Ramos (cell line): Measurements from ENCODE around the gene ZFYVE21.

Experiments
- in situ Hi-C: fragments of 300-500 bp; cut with MboI; formaldehyde crosslinking; loops from one replicate; pipeline ENCODE4 v1.14.3; 2022; ENCODE audit warnings: low sequenced_read_pairs; ENCODE audit not compliant: unreplicated experiment

Gene ZFYVE21

GRCh38 chr14:103718572-103718971 is 3.0 kb downstream of the ZFYVE21 start:
- in situ Hi-C loops, result no loop called here

- in situ Hi-C loops, result no loop called here
Observed at GRCh38 chr14:103719751-103720150, 4.1 kb downstream of the ZFYVE21 start.

GRCh38 chr14:103721334-103722120 is 5.9 kb downstream of the ZFYVE21 start:
- in situ Hi-C loops, result no loop called here

- in situ Hi-C loops, result no loop called here
Observed at GRCh38 chr14:103723748-103724081, 8.1 kb downstream of the ZFYVE21 start.

GRCh38 chr14:103724116-103724515 is 8.5 kb downstream of the ZFYVE21 start:
- in situ Hi-C loops, result no loop called here

- in situ Hi-C loops, result no loop called here
Observed at GRCh38 chr14:103725001-103725682, 9.5 kb downstream of the ZFYVE21 start.

GRCh38 chr14:103725739-103726395 is 10.3 kb downstream of the ZFYVE21 start:
- in situ Hi-C loops, result no loop called here

- in situ Hi-C loops, result no loop called here
Observed at GRCh38 chr14:103726474-103726873, 10.9 kb downstream of the ZFYVE21 start.

GRCh38 chr14:103727313-103727980 is 11.8 kb downstream of the ZFYVE21 start:
- in situ Hi-C loops, result no loop called here

- in situ Hi-C loops, result no loop called here
Observed at GRCh38 chr14:103728141-103728540, 12.5 kb downstream of the ZFYVE21 start.

GRCh38 chr14:103728721-103729120 is 13.1 kb downstream of the ZFYVE21 start:
- in situ Hi-C loops, result no loop called here

GRCh38 chr14:103729496-103730448 is 14.2 kb downstream of the ZFYVE21 start:
- in situ Hi-C loops, result no loop called here

GRCh38 chr14:103730490-103731035 is 15.0 kb downstream of the ZFYVE21 start:
- in situ Hi-C loops, result no loop called here

GRCh38 chr14:103731481-103731880 is 15.9 kb downstream of the ZFYVE21 start:
- in situ Hi-C loops, result no loop called here

GRCh38 chr14:103731916-103732867 is 16.6 kb downstream of the ZFYVE21 start:
- in situ Hi-C loops, result no loop called here

GRCh38 chr14:103732868-103733620 is 17.4 kb downstream of the ZFYVE21 start:
- in situ Hi-C loops, result no loop called here

- in situ Hi-C loops, result no loop called here
Observed at GRCh38 chr14:103733651-103734050, 18.0 kb downstream of the ZFYVE21 start.
